HG02870 (cell line): ENCODE measurements around the gene SPATA6.
"Not testable (repeated sequence)": the region's sequence is repeated elsewhere in the genome, so short reads cannot be mapped to it uniquely, and the experiment has no call there.

ENCODE experiments used
- ATAC-seq: cut with Tn5 transposase; IDR thresholded peaks from one replicate; pipeline ENCODE4 v1.9.1; 2021; ENCODE audit warnings: mild to moderate bottlenecking, moderate library complexity; ENCODE audit not compliant: unreplicated experiment

Gene SPATA6

GRCh38 chr1:48371598-48371997 lies 100.4 kb downstream of the SPATA6 start:
- ATAC-seq, result no peak

- ATAC-seq, result no peak
These were observed 109.1 kb downstream of the SPATA6 start for GRCh38 chr1:48362901-48363300.

DNA sequence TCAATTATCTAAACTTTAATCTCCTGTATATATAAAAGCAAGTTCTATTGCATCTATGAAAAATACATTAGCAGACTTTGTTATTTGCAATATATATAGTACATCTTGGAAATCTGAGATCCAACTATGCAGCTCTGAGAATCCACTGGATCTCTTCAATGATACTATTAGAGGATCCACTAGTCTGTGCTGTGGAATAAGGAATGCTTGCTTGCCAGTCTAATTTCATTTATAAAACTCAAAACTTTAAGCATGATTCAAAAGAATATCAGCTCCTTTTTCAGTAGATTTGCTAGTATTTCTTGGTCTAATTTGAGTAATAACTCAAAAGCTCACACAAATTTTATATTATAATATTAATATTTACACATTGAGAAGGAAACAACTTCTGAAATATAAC lies 115.1 kb downstream of the SPATA6 start:
- no peak for ATAC-seq

DNA sequence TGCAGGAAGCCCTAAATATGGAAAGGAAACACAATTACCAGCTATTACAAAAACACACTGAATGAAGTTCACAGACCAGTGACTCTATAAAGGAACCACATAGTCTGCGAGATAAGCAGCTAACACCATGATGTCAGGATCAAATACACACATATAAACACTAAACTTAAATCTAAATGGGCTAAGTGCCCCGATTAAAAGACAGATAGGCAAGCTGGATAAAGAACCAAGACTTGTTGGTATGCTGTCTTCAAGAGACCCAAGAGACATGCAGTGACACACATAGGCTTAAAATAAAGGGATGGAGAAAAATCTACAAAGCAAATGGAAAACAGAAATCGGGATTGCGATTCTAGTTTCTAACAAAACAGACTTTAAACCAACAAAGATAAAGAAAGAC lies 127.6 kb downstream of the SPATA6 start:
- ATAC-seq, result no peak

DNA sequence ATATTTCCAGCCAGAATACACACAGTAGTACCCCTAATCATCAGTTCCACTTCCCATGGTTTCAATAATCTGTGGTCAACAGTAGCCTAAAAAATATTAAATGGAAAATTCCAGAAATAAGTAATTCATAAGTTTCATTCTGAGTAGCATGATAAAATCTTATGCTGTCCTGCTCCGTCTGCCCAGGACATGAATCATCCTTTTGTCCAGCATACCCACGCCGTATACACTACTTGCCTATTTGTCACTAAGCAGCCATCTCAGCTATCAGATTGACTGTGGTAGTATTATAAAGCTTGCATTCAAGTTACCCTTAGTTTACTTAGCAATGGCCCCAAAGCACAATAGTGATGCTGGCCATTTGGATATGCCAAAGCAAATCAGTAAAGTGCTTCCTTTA lies 130.8 kb downstream of the SPATA6 start:
- ATAC-seq, result no peak

GRCh38 chr1:48338257-48338656 lies 133.7 kb downstream of the SPATA6 start:
- ATAC-seq, result no peak

DNA sequence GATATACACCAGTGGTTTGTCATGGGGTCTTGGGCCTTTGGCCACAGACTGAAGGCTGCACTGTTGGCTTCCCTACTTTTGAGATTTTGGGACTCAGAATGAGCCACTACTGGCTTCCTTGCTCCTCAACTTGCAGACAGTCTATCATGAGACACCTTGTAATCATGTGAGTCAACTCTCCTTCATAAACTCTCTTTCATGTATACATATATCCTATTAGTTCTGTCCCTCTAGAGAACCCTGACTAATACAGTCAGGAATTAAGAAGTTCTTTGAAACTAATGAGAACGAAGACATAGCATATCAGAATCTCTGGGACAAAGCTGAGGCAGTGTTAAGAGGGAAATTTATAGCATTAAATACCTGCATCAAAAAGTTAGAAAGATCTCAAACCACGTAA lies 138.7 kb downstream of the SPATA6 start:
- ATAC-seq, result no peak

DNA sequence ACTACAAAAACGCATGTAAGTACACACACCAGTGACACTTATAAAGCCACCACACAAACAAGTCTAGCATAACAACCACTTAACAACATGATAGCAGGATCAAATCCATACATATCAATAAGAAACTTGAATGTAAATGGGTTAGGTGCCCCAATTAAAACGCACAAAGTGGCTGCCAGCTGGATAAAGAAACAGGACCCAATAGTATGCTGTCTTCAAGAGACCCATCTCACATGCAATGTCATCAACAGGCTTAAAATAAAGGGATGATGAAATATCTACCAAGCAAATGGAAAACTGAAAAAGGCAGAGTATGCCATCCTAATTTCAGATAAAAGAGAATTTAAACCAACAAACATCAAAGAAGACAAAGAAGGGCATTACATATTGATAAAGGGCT lies 139.9 kb downstream of the SPATA6 start:
- ATAC-seq, result no peak

GRCh38 chr1:48329905-48330304 lies 142.1 kb downstream of the SPATA6 start:
- no peak for ATAC-seq

DNA sequence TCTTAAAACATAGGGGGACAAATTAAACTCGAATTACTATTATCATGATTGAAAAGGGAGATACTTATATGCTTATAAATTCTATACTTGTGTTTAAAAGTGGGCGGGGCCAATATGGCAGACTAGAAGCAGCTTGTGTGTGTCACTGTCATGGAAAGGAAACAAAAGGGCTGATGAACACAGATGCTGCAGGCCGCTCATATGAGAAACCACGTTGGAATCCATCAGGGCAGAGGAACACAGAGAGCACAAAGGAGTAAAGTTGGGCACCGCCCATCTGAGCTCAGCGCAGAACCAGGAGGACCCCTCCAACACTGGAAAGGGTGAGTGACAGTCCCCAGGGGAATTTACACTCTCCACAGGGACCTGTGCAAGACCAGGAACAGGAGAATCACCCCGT lies 142.5 kb downstream of the SPATA6 start:
- no peak for ATAC-seq

- ATAC-seq, result not testable (repeated sequence)
These were observed 160.2 kb downstream of the SPATA6 start for GRCh38 chr1:48311829-48312228.

DNA sequence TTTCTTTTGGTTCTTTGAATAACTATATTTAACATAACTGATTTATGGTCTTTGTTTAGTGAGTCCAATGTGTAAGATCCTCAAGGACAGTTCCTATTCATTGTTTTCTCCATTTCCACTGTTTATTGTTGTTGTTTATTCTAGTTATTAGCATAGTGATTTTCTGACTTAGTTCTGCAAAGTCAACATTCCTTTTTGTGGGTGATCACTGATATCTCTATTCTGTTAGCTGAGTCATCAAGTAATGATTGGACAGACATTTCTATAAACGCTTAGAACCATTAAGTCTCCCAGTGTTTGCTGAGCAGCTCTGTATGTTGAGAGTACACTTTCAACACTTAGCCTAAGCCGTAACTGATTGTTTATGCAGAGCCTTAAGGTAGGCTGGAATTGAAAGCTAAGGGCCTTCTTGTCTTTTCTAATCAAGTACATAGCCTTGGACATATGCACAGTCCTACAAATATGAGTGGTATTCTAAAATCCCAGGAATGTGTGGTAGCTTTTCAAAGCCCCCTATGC lies 162.4 kb downstream of the SPATA6 start:
- no peak for ATAC-seq

DNA sequence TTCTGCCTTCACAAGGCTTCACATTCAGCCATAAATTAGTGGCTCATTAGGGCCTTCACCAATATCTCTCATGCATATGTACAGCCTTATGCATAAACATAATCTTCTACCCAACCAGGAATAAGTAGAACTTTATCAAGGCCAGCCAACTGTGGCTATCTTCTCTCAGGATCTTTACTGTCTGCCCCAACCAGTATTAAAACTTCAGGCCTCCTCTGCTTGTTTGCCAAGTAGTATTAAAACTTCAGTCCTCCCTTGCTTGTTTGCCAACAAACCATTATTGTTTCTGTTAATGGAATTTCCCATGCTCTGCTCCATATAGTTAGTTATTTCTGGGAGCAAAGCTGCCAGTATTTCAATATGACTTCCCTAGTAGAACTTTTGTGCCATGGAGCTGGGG lies 169.4 kb downstream of the SPATA6 start:
- no peak for ATAC-seq

DNA sequence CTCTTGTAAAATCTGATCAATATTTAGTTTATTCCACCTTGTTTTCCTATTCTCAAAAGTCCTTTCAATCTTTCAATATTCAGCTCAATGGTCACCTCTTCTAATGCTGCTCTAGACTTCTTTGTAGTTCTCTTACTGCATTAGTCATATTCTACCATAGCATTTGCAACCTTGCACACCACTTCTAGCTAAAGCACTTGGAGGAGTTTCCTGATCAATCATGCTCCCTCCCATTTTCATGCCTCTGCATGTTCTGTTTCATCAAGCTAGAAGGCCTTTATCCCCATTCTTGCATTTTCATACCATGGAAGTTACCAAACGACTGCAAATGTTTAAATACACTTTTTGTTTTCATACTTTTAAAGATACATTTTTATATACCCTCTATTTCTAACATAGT lies 177.3 kb downstream of the SPATA6 start:
- no peak for ATAC-seq

DNA sequence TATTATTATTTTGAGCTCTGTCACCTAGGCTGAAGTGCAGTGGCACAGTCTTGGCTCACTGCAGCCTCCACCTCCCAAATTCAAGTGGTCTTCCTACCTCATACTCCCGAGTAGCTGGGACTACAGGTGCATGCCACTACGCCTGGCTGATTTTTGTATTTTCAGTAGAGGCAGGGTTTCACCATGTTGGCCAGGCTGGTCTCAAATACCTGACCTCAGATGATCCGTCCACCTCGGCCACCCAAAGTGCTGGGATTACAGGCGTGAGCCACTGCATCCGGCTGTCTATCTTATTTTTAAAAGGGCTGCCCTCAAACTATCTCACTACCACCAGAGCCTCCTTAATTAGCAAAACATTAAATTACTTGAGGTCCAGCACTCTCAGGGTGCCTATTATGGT lies 177.9 kb downstream of the SPATA6 start:
- ATAC-seq, result not testable (repeated sequence)

- no peak for ATAC-seq
These were observed 179.3 kb downstream of the SPATA6 start for GRCh38 chr1:48292706-48293105.

GRCh38 chr1:48291421-48291820 lies 180.6 kb downstream of the SPATA6 start:
- ATAC-seq, result no peak

- ATAC-seq, result no peak
These were observed 186.5 kb downstream of the SPATA6 start for GRCh38 chr1:48285525-48285924.

DNA sequence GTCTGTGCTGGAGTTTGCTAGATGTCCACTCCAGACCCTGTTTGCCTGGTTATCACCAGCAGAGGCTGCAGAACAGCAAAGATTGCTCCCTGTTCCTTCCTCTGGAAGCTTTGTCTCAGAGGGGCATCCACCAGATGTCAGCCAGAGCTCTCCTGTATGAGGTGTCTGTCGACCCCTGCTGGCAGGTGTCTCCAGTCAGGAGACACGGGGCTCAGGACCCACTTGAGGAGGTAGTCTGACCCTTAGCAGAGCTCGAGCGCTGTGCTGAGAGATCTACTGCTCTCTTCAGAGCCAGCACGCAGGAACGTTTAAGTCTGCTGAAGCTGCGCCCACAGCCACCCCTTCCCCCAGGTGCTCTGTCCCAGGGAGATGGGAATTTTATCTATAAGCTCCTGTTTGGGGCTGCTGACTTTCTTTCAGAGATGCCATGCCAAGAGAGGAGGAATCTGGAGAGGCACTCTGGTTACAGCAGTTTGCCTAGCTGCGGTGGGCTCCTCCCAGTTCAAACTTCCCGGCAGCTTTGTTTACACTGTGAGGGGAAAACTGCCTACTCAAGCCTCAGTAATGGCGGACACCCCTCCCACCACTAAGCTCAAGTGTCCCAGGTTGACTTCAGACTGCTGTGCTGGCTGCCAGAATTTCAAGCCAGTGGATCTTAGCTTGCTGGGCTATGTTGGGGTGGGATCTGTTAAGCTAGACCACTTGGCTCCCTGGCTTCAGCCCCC lies 187.1 kb downstream of the SPATA6 start:
- ATAC-seq, result not testable (repeated sequence)

- ATAC-seq, result not testable (repeated sequence)
These were observed 189.7 kb downstream of the SPATA6 start for GRCh38 chr1:48282329-48282728.

GRCh38 chr1:48277437-48277836 lies 194.6 kb downstream of the SPATA6 start:
- not testable (repeated sequence) for ATAC-seq

DNA sequence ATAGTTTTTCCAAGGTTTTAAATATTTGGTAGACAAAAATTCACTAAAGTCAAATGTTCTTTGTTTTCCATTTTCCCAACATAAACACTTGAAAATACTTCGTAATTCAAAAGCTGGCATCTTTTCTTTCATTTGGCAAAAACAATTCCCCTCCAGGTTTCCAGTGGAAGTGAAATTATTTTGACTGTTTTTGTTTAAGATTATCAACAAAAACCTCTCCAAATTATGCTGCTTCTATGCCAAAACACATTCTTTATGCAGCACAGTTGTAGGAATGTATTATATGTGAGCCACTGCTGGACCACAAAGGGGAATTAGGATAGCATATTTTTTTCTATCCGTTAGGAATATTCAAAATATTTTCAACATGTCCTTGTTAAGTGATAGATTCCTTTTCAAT lies 205.4 kb downstream of the SPATA6 start:
- no peak for ATAC-seq

DNA sequence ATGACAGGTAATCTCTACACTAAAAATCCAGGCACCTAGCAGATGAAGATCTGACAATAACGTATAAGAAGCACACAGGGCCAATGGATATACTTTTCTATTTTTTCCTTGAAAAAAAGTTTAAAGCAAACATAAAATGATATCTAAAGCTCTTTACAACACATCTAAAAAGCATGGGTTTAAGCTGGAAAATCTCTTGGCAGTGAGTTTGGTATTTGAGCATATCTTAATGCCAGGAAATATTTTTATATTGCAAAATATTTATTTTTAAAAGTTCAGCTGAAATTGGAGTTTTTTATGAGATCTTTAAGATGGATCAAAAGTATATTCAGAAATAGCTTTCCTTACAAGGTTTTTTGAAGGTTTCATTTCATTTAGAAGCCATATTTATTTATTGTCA lies 209.0 kb downstream of the SPATA6 start:
- no peak for ATAC-seq
